Dermis lymphatic vessel endothelial cell (primary cell): ENCODE measurements around the gene CDRT15. TPM values are rescaled to one million over a fixed set of nuclear protein-coding genes. Genes with fewer than 3 reads are reported as not detected.

Source experiments
- total RNA-seq: library from RNA; depleted of rRNA; stranded (reverse); fragments of >200 nt; gene quantifications from 2 replicates; pipeline ENCODE4 v1.2.1, GENCODE V29; 2014

The CDRT15 gene
- total RNA-seq, result not detected in 2 replicates

DNA sequence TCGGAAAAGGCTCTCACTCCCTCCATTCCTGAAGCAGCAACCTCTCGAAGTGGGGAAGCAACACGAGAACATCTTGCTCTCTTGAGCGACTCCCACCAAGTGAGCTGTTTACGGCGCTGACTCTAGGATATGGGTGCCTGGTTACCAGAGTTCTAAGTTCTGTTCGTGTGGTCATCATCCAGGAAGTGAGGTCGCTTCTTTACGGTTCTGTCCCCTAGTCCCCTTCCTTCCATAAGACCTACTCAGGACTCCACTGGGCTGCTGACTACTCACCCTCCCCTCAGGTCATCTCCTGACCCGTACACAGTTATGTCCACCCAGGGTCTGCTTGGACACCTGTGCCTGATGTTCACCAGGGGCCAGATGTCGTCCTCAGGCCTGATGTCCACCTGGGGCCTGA lies at the start of gene CDRT15:
CDRT15 (minus strand) TSS at position 101 of the 400 bp plus-strand sequence; CDS start at position 72, 29 bp downstream.

Other genes starting within 250 kb of the CDRT15 start
- gene COX10, start 167.4 kb downstream of the CDRT15 start, total RNA-seq, result 7.2 and 14.7 TPM in 2 replicates
- gene HS3ST3B1, start 64.2 kb upstream of the CDRT15 start, total RNA-seq, result 0.43 and 1.0 TPM in 2 replicates